SJCRH30 (cell line): Measurements from ENCODE around the gene ZNF544. TPM values are rescaled to one million over a fixed set of nuclear protein-coding genes. Genes with fewer than 3 reads are reported as not detected.

Experiments used
- DNase-seq, 2 experiments: peaks; one replicate each; pipeline ENCODE4 v3.0.0-alpha.2; 2015 to 2020
- H3K27ac ChIP-seq: fragments of 250-450 bp; sonication (Bioruptor Pico); 2 replicates; pipeline ENCODE4 v1.5.1; 2020; ENCODE audit warnings: mild to moderate bottlenecking, moderate library complexity
- H3K27me3 ChIP-seq: fragments of 250-450 bp; sonication (Bioruptor Pico); 2 replicates; pipeline ENCODE4 v1.5.1; 2020; ENCODE audit warnings: mild to moderate bottlenecking, moderate library complexity
- H3K36me3 ChIP-seq: fragments of 250-450 bp; sonication (Bioruptor Pico); 2 replicates; pipeline ENCODE4 v1.5.1; 2020; ENCODE audit warnings: mild to moderate bottlenecking, moderate library complexity
- H3K4me1 ChIP-seq: fragments of 250-450 bp; sonication (Bioruptor Pico); 2 replicates; pipeline ENCODE4 v1.5.1; 2020; ENCODE audit warnings: mild to moderate bottlenecking, moderate library complexity
- H3K4me3 ChIP-seq: fragments of 250-450 bp; sonication (Bioruptor Pico); 2 replicates; pipeline ENCODE4 v1.5.1; 2020; ENCODE audit warnings: mild to moderate bottlenecking, moderate library complexity
- H3K9me3 ChIP-seq: fragments of 250-450 bp; sonication (Bioruptor Pico); replicated peaks from 2 replicates; pipeline ENCODE4 v1.5.1; 2020; ENCODE audit warnings: mild to moderate bottlenecking, moderate library complexity
- total RNA-seq: library from RNA; depleted of rRNA; stranded (reverse); fragments of >200 nt; shearing (Covaris generic); gene quantifications from 2 replicates; pipeline ENCODE4 v1.2.3, GENCODE V29; 2014; rRNA removed

The ZNF544 gene
- total RNA-seq = 40.5 and 46.1 TPM in 2 replicates

- Histone ChIP-seq H3K27ac (peak within 1 kb of the TSS; percentile 71), H3K36me3 (peaks cover 41% of the 10 kb centered on the region), H3K4me1 (no peaks in the 10 kb centered on the region), H3K27me3 (no peaks in the 10 kb centered on the region), H3K4me3 (peak within 1 kb of the TSS; percentile 99), H3K9me3 (peaks cover 15% of the 10 kb centered on the region)
- peak; percentile 80 for DNase-seq
These were observed at the start of gene ZNF544 for GRCh38 chr19:58228585-58229254. TSS of gene ZNF544 (plus strand) at chr19:58228914. CDS start at chr19:58244024, 15,110 bp downstream.

GRCh38 chr19:58181902-58182576 lies 46.7 kb upstream of the ZNF544 start:
- H3K9me3 ChIP-seq = peaks cover 21% of the 10 kb centered on the region
- H3K27me3 ChIP-seq = no peaks in the 10 kb centered on the region
- no peaks in the 10 kb centered on the region for H3K4me1 ChIP-seq
- DNase-seq = peak; percentile 67 to 84
- H3K4me3 ChIP-seq = peak overlapping the region; percentile 88
- peaks cover 28% of the 10 kb centered on the region for H3K36me3 ChIP-seq
- H3K27ac ChIP-seq = peak overlapping the region; percentile 97

DNA sequence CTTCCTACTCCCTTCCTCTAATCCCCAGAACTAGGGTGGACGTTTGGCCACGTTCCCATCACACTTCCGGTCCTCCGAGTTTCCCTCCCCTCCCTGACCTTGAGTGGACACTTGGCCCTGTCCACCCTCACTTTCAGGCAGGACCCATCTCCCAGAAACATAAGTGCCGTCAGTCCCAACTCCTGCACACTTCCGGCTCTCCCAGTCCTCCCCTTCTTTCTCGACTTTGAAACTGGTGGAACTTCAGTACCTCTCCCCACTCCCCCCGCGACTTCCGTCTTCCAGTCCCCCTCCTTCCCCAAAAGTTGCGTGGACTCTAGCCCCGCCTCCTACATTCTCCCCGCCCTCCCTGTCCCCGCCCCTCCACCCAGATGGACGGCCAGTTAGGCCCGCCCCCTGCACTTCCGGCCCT lies 46.1 kb upstream of the ZNF544 start:
- peaks cover 22% of the 10 kb centered on the region for H3K9me3 ChIP-seq
- H3K4me1 ChIP-seq = no peaks in the 10 kb centered on the region
- H3K27me3 ChIP-seq = no peaks in the 10 kb centered on the region
- peak in 1 of 2 experiments; percentile 95 for DNase-seq
- H3K36me3 ChIP-seq = peaks cover 33% of the 10 kb centered on the region
- H3K4me3 ChIP-seq = peak overlapping the region; percentile 88
- H3K27ac ChIP-seq = peak overlapping the region; percentile 97

GRCh38 chr19:58182989-58183816 lies 45.5 kb upstream of the ZNF544 start, which contains the start of gene ZNF274:
TSS of gene ZNF274 (plus strand) at chr19:58183061. CDS start at chr19:58183966, 905 bp downstream.
- H3K27ac ChIP-seq = peak within 1 kb of the TSS; percentile 97
- DNase-seq = peak; percentile 93 to 94
- H3K4me1 ChIP-seq = no peaks in the 10 kb centered on the region
- H3K27me3 ChIP-seq = no peaks in the 10 kb centered on the region
- peaks cover 39% of the 10 kb centered on the region for H3K36me3 ChIP-seq
- H3K9me3 ChIP-seq = peaks cover 27% of the 10 kb centered on the region
- peak within 1 kb of the TSS; percentile 88 for H3K4me3 ChIP-seq

- Histone ChIP-seq H3K4me3 (peak overlapping the region; percentile 88), H3K27ac (peak overlapping the region; percentile 97), H3K36me3 (peaks cover 42% of the 10 kb centered on the region), H3K27me3 (no peaks in the 10 kb centered on the region), H3K9me3 (peaks cover 28% of the 10 kb centered on the region), H3K4me1 (no peaks in the 10 kb centered on the region)
- DNase-seq = no peak
These were observed 44.9 kb upstream of the ZNF544 start for GRCh38 chr19:58183817-58184215.

DNA sequence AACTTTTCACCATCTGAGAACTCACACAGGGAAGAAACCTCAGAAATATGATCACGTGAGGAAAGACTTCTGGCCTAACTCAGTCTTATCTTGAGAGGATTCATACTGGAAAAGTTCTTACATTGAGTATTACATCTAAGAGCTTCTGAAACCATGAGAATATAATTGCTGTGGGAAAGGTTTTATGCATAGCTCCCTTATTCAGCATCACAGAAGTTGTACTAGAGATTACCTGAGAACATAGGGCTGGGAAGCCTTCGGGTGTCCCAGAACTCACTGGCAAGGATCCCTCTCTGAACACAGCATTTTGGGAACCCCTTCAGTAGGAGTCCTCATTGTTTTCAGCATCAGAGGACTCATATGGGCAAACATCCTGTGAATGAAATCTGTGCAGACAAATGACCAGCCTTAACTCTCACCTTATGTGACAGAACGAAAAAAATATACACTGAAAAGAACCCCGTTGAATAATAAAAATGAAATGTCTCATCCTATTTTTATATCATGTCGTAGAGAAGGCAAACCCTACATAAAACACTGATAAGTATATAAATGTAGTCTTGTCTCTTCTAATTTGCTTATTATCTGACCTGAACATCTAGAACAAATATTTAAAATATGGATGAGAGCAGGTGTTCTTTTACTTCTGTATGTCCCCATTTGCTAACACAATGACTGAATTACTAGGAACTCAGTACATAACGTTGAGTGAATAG lies 31.7 kb upstream of the ZNF544 start:
- DNase-seq = peak in 1 of 2 experiments; percentile 55

GRCh38 chr19:58203814-58204475 lies 24.8 kb upstream of the ZNF544 start:
- Histone ChIP-seq H3K27ac (no peak overlapping the region), H3K4me3 (no peak overlapping the region), H3K27me3 (no peaks in the 10 kb centered on the region), H3K36me3 (peaks cover 71% of the 10 kb centered on the region), H3K4me1 (no peaks in the 10 kb centered on the region), H3K9me3 (peaks cover 33% of the 10 kb centered on the region)
- no peak for DNase-seq

More for the DNA sequence above, 31.7 kb upstream of the ZNF544 start:
- Histone ChIP-seq H3K4me3 (no peak overlapping the region), H3K9me3 (peaks cover 45% of the 10 kb centered on the region), H3K27ac (no peak overlapping the region), H3K4me1 (no peaks in the 10 kb centered on the region), H3K36me3 (peaks cover 80% of the 10 kb centered on the region), H3K27me3 (no peaks in the 10 kb centered on the region)

GRCh38 chr19:58204566-58204965 lies 24.1 kb upstream of the ZNF544 start:
- Histone ChIP-seq H3K27me3 (no peaks in the 10 kb centered on the region), H3K4me1 (no peaks in the 10 kb centered on the region), H3K36me3 (peaks cover 75% of the 10 kb centered on the region), H3K27ac (no peak overlapping the region), H3K4me3 (no peak overlapping the region), H3K9me3 (peaks cover 31% of the 10 kb centered on the region)
- DNase-seq = no peak

DNA sequence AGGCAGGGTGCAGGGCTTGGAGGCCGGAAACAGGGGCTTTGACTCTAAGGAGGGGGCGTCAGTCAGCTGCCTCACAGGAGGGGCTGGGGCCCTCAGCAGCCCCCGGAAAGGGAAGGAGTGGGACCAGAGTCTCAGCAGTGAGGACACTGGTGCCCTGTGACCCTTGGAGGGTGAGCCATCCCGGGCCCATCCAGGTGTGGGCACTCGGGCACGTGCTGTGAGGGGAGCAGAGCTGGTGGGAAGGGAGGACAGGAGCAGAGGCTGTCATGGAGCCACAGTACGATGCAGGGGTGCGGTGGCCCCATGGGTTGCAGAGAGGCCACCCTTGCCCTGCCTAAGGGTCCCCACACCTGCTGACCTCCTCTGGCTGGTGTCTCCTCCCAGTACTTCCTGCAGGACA lies 19.1 kb upstream of the ZNF544 start:
- no peak for DNase-seq
- Histone ChIP-seq H3K27ac (no peak overlapping the region), H3K9me3 (peaks cover 41% of the 10 kb centered on the region), H3K27me3 (no peaks in the 10 kb centered on the region), H3K4me1 (no peaks in the 10 kb centered on the region), H3K36me3 (peaks cover 98% of the 10 kb centered on the region), H3K4me3 (no peak overlapping the region)

GRCh38 chr19:58212336-58213074 lies 16.2 kb upstream of the ZNF544 start:
- DNase-seq = no peak
- H3K27ac ChIP-seq = no peak overlapping the region
- peaks cover 68% of the 10 kb centered on the region for H3K36me3 ChIP-seq
- no peak overlapping the region for H3K4me3 ChIP-seq
- H3K4me1 ChIP-seq = no peaks in the 10 kb centered on the region
- H3K9me3 ChIP-seq = peaks cover 24% of the 10 kb centered on the region
- no peaks in the 10 kb centered on the region for H3K27me3 ChIP-seq

DNA sequence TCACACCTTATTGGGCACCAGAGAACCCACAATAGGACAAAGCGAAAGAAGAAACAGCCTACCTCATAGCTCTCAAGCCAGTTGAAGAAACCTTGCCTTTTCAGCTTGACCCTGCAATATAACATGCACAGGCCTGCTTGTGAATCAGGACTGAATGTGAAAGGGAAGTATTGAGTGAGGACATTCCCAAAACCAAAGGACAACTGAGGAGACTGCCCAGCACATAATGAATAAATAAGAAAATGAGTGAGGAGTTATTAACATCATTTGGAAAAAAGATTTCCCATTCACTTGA lies 15.7 kb upstream of the ZNF544 start:
- Histone ChIP-seq H3K4me3 (no peak overlapping the region), H3K36me3 (peaks cover 63% of the 10 kb centered on the region), H3K4me1 (no peaks in the 10 kb centered on the region), H3K27ac (no peak overlapping the region), H3K27me3 (no peaks in the 10 kb centered on the region), H3K9me3 (peaks cover 24% of the 10 kb centered on the region)
- DNase-seq = no peak

GRCh38 chr19:58217069-58217481 lies 11.6 kb upstream of the ZNF544 start:
- Histone ChIP-seq H3K36me3 (peaks cover 23% of the 10 kb centered on the region), H3K4me3 (no peak overlapping the region), H3K4me1 (no peaks in the 10 kb centered on the region), H3K9me3 (peaks cover 18% of the 10 kb centered on the region), H3K27ac (no peak overlapping the region), H3K27me3 (no peaks in the 10 kb centered on the region)
- DNase-seq = no peak

GRCh38 chr19:58217607-58218391 lies 10.9 kb upstream of the ZNF544 start:
- no peak for DNase-seq
- no peaks in the 10 kb centered on the region for H3K4me1 ChIP-seq
- no peak overlapping the region for H3K27ac ChIP-seq
- H3K36me3 ChIP-seq = peaks cover 15% of the 10 kb centered on the region
- H3K9me3 ChIP-seq = peaks cover 10% of the 10 kb centered on the region
- H3K4me3 ChIP-seq = no peak overlapping the region
- no peaks in the 10 kb centered on the region for H3K27me3 ChIP-seq
